Astrocyte of the spinal cord (primary cell): Measurements from ENCODE around the gene WFIKKN1.

Experiments
- DNase-seq: peaks from one replicate; pipeline ENCODE4 v3.0.0; 2011; ENCODE audit warnings: low read depth, low spot score
- H3K4me3 ChIP-seq: 2 replicates; pipeline ENCODE4 v1.5.1; 2011; ENCODE audit warnings: low read depth, mild to moderate bottlenecking, low read length, moderate library complexity
- in situ Hi-C: cut with HindIII; loops from 2 replicates; pipeline ENCODE4 v1.10.0; 2017; ENCODE audit warnings: low sequenced_read_pairs
- TF ChIP-seq, protein P1 (sequence below): IDR thresholded peaks from 2 replicates; pipeline ENCODE4 v1.5.1; 2012; ENCODE audit warnings: low read depth, mild to moderate bottlenecking, low read length, inconsistent platforms

WFIKKN1 gene

DNA sequence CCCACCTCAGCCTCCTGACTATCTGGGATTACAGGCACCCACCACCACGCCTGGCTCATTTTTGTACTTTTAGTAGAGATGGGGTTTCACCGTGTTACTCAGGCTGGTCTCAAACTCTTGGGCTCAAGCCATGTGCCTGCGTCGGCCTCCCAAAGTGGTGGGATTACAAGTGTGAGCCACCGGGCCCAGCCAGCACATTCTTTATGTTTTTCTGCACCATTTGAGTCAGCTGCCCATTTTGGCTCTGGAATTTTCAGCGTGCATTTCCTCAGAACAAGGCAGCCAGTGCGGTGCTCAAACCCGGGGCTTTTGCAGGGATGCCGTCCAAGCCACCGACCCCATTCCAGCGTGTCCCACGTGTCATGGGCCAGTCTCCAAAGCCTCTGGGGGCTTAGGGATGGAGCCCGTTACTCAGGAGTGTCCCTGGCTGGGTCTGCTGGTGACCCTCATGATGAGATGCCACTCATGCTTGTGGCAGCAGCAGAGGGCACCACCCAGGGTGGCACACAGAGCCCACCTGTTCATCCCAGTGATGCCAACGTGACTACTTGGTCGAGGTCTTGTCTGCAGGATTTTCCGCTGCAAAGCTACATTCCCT lies 44.6 kb upstream of the WFIKKN1 start:
- in situ Hi-C loops: no loop called here
- no peak overlapping the region for H3K4me3 ChIP-seq
- no peak for DNase-seq
- TF ChIP-seq, protein P1, sequence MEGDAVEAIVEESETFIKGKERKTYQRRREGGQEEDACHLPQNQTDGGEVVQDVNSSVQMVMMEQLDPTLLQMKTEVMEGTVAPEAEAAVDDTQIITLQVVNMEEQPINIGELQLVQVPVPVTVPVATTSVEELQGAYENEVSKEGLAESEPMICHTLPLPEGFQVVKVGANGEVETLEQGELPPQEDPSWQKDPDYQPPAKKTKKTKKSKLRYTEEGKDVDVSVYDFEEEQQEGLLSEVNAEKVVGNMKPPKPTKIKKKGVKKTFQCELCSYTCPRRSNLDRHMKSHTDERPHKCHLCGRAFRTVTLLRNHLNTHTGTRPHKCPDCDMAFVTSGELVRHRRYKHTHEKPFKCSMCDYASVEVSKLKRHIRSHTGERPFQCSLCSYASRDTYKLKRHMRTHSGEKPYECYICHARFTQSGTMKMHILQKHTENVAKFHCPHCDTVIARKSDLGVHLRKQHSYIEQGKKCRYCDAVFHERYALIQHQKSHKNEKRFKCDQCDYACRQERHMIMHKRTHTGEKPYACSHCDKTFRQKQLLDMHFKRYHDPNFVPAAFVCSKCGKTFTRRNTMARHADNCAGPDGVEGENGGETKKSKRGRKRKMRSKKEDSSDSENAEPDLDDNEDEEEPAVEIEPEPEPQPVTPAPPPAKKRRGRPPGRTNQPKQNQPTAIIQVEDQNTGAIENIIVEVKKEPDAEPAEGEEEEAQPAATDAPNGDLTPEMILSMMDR: no peak

DNA sequence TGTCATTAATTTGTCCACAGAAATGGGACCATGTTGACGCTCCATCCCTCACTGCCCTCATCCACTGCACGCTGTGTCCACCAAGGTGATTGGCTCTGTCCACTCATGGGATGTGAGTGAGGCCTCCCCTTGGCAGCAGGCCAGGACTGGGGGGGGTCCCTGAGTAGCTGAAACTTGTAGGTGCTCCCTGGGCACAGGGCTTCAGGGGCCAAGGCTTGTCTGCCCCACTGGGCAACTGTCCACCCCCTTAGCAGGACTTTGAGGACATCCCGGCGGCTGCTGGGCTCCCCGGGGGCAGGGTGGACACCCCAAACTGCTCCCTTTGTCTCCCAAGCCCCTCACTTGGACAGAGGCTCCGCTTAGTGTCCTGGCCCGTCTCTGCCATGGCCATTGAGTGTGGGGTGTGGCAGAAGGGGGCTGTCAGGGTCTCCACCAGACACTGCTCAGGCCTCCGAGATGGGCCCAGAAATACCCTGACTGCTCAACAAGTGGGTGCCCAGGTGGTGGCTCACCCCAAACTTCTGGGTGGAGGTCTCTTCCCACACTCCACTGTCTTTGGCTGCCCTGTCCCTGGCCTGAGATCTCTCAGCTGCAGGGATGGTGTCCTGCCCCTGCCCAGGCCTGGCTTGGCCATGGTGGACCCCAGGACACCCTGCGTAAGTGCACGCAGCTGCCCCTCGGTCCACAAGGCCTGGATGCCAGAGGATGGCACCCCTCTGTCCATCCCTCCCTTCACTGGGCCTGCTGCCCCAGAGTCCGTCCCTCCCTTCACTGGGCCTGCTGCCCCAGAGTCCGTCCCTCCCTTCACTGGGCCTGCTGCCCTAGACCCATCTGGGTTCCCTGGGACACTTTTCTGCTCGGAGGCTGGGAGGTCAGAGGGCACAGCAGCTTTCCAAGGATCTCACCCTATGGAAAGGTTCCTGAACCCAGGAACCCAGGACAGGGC lies 43.9 kb upstream of the WFIKKN1 start:
- H3K4me3 ChIP-seq: no peak overlapping the region
- in situ Hi-C loops: no loop called here
- TF ChIP-seq, protein P1: no peak
- DNase-seq: no peak

DNA sequence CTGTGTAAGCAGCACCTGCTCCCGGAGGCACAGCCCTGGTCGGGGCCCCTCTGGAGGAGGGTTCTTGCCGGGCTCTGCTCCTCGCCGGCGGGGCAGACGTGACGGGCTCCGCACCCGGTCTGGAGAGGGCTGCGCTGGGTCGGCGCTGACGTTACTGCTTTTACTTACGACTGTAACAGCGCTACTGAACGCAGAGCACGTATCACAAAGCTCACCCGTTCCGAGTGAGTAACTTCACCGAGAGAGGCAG lies 42.2 kb upstream of the WFIKKN1 start:
- peak overlapping the region; percentile 72 for H3K4me3 ChIP-seq
- peak; percentile 65 for DNase-seq
- TF ChIP-seq, protein P1: no peak
- in situ Hi-C loops: no loop called here

DNA sequence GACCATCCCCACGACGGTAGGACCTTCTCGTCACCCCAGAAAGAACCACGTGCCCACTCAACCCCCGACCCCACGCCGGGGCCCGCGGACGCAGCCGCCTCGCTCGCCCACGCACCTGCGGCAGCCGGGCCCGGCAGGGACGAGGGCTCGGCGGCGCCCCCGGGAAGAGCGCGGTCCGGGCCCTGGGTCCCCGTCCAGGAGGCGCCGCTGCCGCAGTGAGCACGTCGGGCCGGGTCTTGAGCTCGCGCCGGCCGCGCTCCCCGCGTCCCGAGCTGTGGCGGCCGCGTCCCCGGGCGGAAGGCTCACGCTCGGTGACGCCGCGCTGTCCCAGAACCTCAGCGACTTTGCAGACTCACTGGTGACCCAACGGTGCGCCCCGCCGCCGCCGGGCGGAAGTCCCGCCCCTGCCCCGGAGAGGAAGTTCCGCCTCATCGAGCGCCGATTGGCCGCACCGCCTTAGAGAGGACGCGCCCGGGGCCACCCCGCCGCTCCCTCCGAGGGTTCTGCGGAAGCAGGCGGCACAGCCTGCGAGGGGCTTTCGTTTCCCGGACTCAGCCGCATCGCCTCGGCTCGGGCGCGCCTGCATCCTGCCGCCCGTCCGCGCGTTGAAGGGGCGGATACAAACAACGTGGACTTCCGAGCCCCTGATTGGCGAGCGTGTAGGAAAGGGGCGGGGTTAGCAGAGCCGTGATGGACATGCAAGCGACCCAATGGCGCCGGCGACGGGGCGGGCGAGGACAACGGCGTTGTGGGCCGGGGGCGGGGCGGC lies 41.7 kb upstream of the WFIKKN1 start:
- TF ChIP-seq, protein P1: no peak
- peak overlapping the region; percentile 72 for H3K4me3 ChIP-seq
- in situ Hi-C loops: no loop called here
- DNase-seq: peak; percentile 97

DNA sequence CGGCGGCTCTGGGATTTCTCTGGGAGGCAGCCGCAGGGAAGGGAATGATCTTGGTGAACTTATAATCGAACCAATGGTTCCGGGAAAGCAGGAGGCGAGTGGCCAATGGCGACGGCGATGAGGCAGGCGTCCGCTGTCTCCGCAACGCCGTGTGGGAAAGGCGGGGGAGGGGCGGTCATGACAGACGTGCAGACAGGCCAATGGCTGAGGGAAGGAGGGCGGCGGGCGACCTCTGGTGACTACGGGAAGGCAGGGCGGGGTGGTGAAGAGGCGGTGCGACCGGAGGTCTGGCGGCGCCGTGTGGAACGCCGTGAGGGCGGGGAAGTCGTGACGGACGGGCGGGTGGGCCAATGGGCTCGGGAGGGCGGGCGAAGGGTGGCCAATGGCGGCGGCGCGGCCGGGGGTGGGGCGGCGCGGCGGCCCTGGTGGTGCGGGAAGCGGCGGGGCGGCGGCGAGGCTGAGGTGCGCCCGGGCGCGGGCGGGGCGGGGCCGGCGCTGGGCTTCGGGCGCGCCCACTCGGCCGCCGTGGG lies 41.1 kb upstream of the WFIKKN1 start, which contains the start of gene RAB40C:
TSS of gene RAB40C (plus strand) at position 409 of the 530 bp plus-strand sequence. CDS start 226 bp downstream, outside the sequence.
- in situ Hi-C loops: no loop called here
- peak within 1 kb of the TSS; percentile 81 for H3K4me3 ChIP-seq
- TF ChIP-seq, protein P1: no peak
- peak; percentile 99 for DNase-seq

DNA sequence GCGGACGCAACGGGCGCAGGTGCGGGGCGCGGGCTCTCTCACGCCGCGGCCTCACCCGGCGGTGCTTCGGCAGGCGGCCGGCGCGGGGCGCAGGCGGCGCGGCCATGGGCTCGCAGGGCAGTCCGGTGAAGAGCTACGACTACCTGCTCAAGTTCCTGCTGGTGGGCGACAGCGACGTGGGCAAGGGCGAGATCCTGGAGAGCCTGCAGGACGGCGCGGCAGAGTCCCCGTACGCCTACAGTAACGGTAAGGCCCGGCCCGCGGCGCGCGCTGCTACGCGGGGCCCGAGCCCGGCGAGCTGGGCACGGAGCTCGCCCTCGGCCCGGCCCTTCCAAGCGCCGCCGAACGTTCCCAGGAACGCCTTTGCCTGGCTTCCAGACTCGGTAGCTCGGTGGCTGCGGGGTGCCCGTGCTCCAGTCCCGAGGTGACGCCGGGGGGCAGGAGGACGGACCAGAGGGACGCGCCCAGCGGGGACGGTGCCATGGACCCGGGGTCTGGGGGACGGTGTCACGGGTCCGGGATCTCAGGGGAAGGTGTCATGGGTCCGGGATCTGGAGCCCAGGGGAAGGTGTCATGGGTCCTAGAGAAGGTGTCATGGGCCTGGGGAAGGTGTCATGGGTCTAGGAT lies 40.5 kb upstream of the WFIKKN1 start:
- in situ Hi-C loops: no loop called here
- TF ChIP-seq, protein P1: no peak
- peak; percentile 41 for DNase-seq
- peak overlapping the region; percentile 81 for H3K4me3 ChIP-seq
